ENCODE results near the gene NDUFB6. TPM values are rescaled to one million over a fixed set of nuclear protein-coding genes. Genes with fewer than 3 reads are reported as not detected.

The NDUFB6 gene
- total RNA-seq: 12.9 and 38.5 TPM in 2 replicates

DNA sequence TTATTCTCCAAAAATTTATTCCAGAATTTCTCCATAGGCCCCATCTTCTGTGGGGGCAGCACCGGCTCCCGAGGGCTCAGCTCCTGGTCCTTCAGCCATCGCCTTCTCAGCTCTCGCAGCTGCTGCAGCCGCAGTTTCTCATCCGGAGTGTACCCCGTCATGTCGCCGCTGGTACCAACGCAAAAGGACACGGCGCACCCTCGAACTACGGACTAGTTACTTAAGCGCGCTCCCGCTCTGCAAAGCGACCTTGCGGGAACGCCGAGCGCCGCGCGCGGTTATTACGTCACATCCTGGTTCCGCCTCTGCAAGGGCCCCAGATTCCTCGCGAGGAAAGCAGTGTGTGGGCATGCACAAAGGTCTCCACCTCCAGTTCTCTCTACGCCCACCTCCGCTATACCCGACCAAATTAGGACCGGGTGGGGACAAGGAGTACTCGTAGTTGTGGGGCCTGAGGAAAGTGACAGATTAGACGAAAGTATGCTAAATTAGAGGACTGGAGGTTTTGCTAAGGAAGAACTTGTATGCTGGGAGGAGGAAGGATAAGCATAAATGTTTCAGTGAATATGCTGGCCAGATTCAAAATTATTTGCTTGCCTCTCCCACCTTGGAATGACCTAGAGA lies at the start of gene NDUFB6:
Gene NDUFB6 (minus strand): TSS at position 260 of the 624 bp plus-strand sequence. CDS start 99 bp downstream, at position 161.

DNA sequence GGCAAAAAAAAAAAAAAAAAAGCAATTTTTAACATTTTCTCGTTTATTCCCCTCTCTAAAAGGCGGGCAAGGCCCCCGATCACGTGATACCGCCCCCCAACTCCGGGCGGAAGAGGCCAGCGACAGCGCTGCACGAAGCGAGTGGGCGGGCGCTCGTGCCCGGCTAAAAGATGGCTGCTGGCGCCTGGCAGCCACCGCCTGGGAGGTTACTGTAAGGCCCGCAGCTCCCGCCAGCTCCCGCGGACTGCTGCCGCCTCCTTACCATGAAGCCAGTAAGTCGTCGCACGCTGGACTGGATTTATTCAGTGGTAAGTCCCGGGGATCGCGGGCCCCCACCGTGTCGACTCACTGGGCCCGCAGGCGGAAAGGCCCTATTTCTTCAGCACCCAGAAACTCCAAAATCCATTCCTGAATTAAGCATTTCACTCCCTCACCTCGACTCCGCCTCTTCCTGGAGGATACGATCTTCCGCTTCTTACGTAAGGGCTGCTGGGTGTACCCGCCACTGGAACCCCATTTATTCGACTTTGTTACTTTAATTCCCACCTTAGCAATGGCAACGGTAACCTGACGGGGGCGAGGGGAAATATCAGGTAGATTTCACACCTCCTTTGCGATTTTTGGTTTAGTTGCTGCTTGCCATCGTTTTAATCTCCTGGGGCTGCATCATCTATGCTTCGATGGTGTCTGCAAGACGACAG lies 20.6 kb downstream of the NDUFB6 start, which contains the start of the genes SMIM27 and TOPORS:
Gene SMIM27 (plus strand): TSS at position 156 of the 701 bp plus-strand sequence. CDS start 108 bp downstream, at position 264.
Gene TOPORS (minus strand): TSS at position 415 of the 701 bp plus-strand sequence. CDS start 150 bp downstream, at position 265.

DNA sequence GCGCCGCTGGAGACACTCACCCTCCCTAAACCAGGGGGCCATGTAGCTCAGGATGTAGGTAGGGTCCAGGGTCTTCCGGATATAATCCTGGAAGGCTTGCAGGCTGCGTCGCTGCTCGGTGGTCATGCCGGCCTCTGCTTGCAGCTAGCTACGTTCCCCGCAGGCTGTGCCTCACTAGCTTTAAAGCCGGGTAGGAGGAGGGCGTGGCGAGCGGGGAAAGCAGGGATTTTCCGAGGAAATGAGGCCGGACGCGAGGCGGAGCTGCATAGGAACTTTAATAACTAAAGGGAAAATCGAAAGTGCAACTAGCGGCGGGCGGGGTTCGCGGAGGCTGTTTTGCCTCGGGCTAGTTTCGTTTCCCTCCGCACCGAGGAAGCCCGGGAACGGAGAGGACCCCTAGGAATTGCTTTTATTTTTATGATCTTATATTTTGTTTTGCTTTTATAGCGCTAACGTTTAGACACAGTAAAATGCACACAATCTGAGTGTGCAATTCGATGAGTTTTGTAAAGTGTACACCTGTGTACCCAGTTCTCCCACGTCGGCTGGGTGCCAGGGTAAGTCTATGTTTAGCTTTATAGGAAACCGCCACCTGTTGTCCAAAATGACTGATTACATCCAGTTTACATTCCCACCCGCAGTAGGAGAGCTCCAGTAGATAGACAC lies 46.8 kb downstream of the NDUFB6 start, which contains the start of gene RIGI:
Gene RIGI (minus strand): TSS at position 156 of the 666 bp plus-strand sequence. CDS start 30 bp downstream, at position 126.

Other genes with a start within 250 kb of the NDUFB6 start
- gene ACO1, start 188.5 kb downstream of the NDUFB6 start, total RNA-seq: 168 and 215 TPM in 2 replicates
- gene RIGI, start 47.0 kb downstream of the NDUFB6 start, total RNA-seq: 7.4 and 23.3 TPM in 2 replicates
- gene SMIM27, start 20.8 kb downstream of the NDUFB6 start, total RNA-seq: 1.3 and 2.0 TPM in 2 replicates
- gene TOPORS, start 20.6 kb downstream of the NDUFB6 start, total RNA-seq: 21.2 and 31.8 TPM in 2 replicates
- gene TAF1L, start 62.5 kb upstream of the NDUFB6 start, total RNA-seq: under 0.01 TPM in 1 of 2 replicates, not detected in the other
- not detected in 2 replicates for gene TMEM215, start 210.4 kb upstream of the NDUFB6 start, total RNA-seq